ENCODE results near the gene FARSA.

- TF ChIP-seq POLR2A (IDR thresholded peaks at IDR 0.05) (no peak), CTCF (IDR thresholded peaks at IDR 0.05) (no peak)
These were observed 13.4 kb upstream of the FARSA start for GRCh38 chr19:12946731-12947496.

Data from body of pancreas (tissue), 4 donors.